ENCODE measurements around the gene LEKR1.

LEKR1 gene

DNA sequence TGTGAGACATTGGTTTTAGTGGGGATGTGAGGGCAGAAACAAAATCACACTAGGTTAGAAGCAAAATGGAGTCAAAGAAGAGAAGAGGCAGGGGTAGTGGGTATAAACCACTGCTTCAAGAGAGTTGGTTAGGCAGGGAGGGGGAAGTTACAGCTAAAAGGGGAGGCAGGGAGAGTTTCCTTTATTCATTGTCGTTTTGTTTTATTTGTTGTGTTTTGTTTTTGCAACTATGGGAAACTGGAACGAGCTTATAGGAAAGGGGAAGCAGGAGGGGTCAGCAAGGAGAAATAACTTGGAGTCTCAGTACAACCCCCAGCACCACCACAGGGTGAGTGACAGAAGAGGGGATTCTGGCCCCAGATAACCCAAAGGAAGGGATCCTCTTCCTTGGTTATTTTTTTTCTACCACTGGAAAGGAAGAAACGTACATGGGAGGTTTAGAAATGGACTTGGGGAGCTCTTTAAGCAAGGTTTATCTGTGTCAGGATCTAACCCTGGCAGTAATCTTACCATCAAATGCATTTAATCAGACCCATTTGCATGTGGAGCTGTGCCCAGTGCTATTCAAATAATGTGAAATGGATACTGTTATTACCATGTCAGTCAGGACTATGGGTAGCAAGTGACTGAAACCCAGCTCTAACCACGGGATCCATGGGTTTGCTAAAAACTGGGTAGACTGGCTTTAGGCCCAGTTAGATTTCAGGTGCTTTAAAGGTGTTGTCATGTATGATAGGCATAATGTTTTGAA is 265.1 kb downstream of the LEKR1 start:
- no peak for DNase-seq

DNA sequence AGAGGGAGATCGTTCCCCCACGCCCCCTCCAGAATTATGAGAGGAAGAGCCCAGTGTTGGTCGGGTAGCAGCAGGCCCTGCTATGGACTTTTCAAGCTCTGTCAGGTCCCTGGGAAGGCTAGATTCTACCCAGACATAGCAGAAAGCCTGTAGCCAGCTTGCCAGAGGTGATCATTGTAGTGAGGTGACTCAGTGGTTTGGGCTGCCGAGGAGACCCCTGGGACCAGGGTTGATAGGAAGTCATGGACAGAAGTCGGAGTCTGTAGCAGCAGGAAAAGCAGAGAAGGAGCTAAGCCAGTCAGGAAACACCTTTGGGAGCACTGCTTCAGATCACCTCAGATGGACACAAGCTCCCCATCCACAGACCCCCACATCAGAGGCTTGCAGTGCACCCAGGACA is 266.1 kb downstream of the LEKR1 start:
- DNase-seq = no peak
- TF ChIP-seq POLR2A (IDR thresholded peaks at IDR 0.05; ENCODE audit: low read length) (no peak), GATA1 (IDR thresholded peaks at IDR 0.05; ENCODE audit: low read depth, low read length) (no peak)

More for the DNA sequence above, 265.1 kb downstream of the LEKR1 start:
- no peak for TF ChIP-seq GATA1 (IDR thresholded peaks at IDR 0.05; ENCODE audit: low read depth, low read length)
- no peak for TF ChIP-seq POLR2A (IDR thresholded peaks at IDR 0.05; ENCODE audit: low read length)

GRCh38 chr3:157093096-157093495 is 266.9 kb downstream of the LEKR1 start:
- TF ChIP-seq POLR2A (IDR thresholded peaks at IDR 0.05; ENCODE audit: low read length) (no peak), GATA1 (IDR thresholded peaks at IDR 0.05; ENCODE audit: low read depth, low read length) (no peak)
- no peak for DNase-seq

DNA sequence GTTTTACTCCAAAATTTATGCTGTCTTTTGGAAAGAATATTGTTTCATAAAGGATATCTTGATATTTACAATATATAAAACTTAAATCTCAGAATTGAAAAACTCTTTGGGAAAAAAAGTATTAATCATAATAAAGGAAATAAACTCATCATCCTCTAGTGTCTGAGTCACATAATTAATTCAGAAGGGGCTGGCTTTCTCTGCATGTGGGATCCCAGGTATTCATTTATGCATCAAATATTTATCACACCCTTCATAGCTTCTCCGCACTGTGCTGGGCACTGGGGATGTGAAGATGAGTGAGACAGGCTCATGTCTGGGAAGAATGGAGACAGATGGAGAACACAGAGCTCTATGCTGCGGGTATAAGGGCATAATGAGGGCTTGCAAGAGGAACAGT is 268.1 kb downstream of the LEKR1 start:
- no peak for DNase-seq
- TF ChIP-seq POLR2A (IDR thresholded peaks at IDR 0.05; ENCODE audit: low read length) (no peak), GATA1 (IDR thresholded peaks at IDR 0.05; ENCODE audit: low read depth, low read length) (no peak)

GRCh38 chr3:157094751-157095480 is 268.8 kb downstream of the LEKR1 start:
- DNase-seq = no peak
- no peak for TF ChIP-seq GATA1 (IDR thresholded peaks at IDR 0.05; ENCODE audit: low read depth, low read length)
- TF ChIP-seq POLR2A (IDR thresholded peaks at IDR 0.05; ENCODE audit: low read length) = no peak

Data from erythroblast (primary cell).